Measurements from ENCODE around the gene LRIG2. TPM values are rescaled to one million over a fixed set of nuclear protein-coding genes. Genes with fewer than 3 reads are reported as not detected.
A peak's percentile ranks its signal among the peaks of the same experiment; 100 is the strongest.
"Not testable (repeated sequence)": the region's sequence is repeated elsewhere in the genome, so short reads cannot be mapped to it uniquely, and the experiment has no call there.

Gene LRIG2
- total and polyA plus RNA-seq, 9 of the 15 experiments (the other 6 are each of a cell fraction or from before 2014, with no cell fraction given) = 1.8 to 28.1 (median 11.5) TPM

DNA sequence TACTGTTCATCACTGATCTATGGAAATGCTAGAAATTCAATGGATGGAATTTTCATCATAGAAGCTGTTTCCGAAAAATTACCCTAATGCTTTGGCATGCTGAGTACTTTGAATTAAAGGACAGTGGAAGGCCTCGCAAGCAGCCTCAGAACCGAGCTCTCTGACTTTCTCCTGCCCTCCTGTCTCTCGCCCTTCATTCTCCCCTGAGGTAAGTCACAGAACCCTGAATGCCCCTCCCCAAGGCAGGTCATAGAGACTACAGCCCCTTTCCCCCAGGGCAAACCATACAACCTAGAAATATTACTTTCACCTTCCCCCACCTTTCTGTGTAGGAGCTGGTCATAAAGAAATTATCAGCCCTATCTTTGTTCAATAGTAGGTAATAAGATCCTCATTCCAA, 74.8 kb downstream of the LRIG2 start (continued):
- TF ChIP-seq ZNF408 (CRISPR knock-in tag; IDR thresholded peaks at IDR 0.05; ENCODE audit: low read depth) = no peak

- H2AFZ ChIP-seq (ENCODE audit: low read depth, low read length); H3K9ac ChIP-seq (ENCODE audit: insufficient read depth in 1 of 2, low read depth in 2 of 2, low read length in 2 of 2); H3K9me1 ChIP-seq (ENCODE audit: control insufficient read depth, insufficient read depth, low read length); POLR2A ChIA-PET; H4K20me1 ChIP-seq (replicated peaks; ENCODE audit: control insufficient read depth, insufficient read depth, low read length); H3K27ac ChIP-seq (ENCODE audit: extremely low read depth, low read depth, low read length); H3K4me2 ChIP-seq (ENCODE audit: insufficient read depth, low read length); FAIRE-seq; intact Hi-C loops (cut with micrococcal nuclease); H3K36me3 ChIP-seq (ENCODE audit: control insufficient read depth, insufficient read depth, low read length); H3K27me3 ChIP-seq (ENCODE audit: control insufficient read depth in 2 of 2, insufficient read depth in 2 of 2, low read length in 2 of 2); H3K9me3 ChIP-seq (replicated peaks; ENCODE audit: control insufficient read depth, insufficient read depth, low read depth, low read length); BruUV-seq (replicated peaks); in situ Hi-C loops (cut with MboI); H3K4me3 ChIP-seq; DNase-seq (ENCODE audit: extremely low read depth in 1 of 4, low spot score in 3 of 4); ATAC-seq; H3K79me2 ChIP-seq (ENCODE audit: control insufficient read depth, insufficient read depth, low read length); CTCF ChIA-PET (ENCODE audit: low intra/inter-chr PET ratio): not testable (repeated sequence)
- H3K4me1 ChIP-seq (replicated peaks in 1 of 2; ENCODE audit: control insufficient read depth in 2 of 2, insufficient read depth in 2 of 2, low read length in 2 of 2) = peaks cover 0 to 17% of the 10 kb centered on the region in 2 experiments; a peak in 3 of 5 replicates
- WGBS (ENCODE audit: insufficient coverage, low coverage, missing lambda C conversion rate) = 29% methylated on average over 4 of the region's 4 CpGs
Observed at GRCh38 chr1:113150494-113150893, 77.5 kb downstream of the LRIG2 start.

- H3K27me3 ChIP-seq (ENCODE audit: control insufficient read depth in 2 of 2, insufficient read depth in 2 of 2, low read length in 2 of 2) = no peaks in the 10 kb centered on the region
- DNase-seq (ENCODE audit: extremely low read depth in 1 of 4, low spot score in 3 of 4) (peak in 1 of 4 experiments; percentile 33), FAIRE-seq (peak; percentile 48), ATAC-seq (peak; percentile 72)
- CTCF ChIA-PET (ENCODE audit: low intra/inter-chr PET ratio) = no interaction called here
- no peak overlapping the region for H3K27ac ChIP-seq (ENCODE audit: extremely low read depth, low read depth, low read length)
- TF ChIP-seq NFIC (IDR thresholded peaks at IDR 0.05) = peak; percentile 80
- TF ChIP-seq, protein P1, sequence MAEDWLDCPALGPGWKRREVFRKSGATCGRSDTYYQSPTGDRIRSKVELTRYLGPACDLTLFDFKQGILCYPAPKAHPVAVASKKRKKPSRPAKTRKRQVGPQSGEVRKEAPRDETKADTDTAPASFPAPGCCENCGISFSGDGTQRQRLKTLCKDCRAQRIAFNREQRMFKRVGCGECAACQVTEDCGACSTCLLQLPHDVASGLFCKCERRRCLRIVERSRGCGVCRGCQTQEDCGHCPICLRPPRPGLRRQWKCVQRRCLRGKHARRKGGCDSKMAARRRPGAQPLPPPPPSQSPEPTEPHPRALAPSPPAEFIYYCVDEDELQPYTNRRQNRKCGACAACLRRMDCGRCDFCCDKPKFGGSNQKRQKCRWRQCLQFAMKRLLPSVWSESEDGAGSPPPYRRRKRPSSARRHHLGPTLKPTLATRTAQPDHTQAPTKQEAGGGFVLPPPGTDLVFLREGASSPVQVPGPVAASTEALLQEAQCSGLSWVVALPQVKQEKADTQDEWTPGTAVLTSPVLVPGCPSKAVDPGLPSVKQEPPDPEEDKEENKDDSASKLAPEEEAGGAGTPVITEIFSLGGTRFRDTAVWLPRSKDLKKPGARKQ (CRISPR knock-in tag; IDR thresholded peaks at IDR 0.05) = no peak
- TF ChIP-seq KAT7 (CRISPR knock-in tag; IDR thresholded peaks at IDR 0.05; ENCODE audit: borderline replicate concordance) = no peak
- no peak for TF ChIP-seq ZZZ3 (IDR thresholded peaks at IDR 0.05)
- no peaks in the 10 kb centered on the region for H4K20me1 ChIP-seq (replicated peaks; ENCODE audit: control insufficient read depth, insufficient read depth, low read length)
- no peaks in the 10 kb centered on the region for H3K79me2 ChIP-seq (ENCODE audit: control insufficient read depth, insufficient read depth, low read length)
- intact Hi-C loops (cut with micrococcal nuclease) = no loop called here
- H3K4me1 ChIP-seq (replicated peaks in 1 of 2; ENCODE audit: control insufficient read depth in 2 of 2, insufficient read depth in 2 of 2, low read length in 2 of 2) = no peaks in the 10 kb centered on the region
- H3K4me3 ChIP-seq = no peak overlapping the region
- POLR2A ChIA-PET = interaction anchor here (0.7 to 0.8 kb wide), 2 partner anchors 10 to 778 kb away, joined by 3 to 4 read pairs; no protein-coding TSS in a partner anchor
- H3K9ac ChIP-seq (ENCODE audit: insufficient read depth in 1 of 2, low read depth in 2 of 2, low read length in 2 of 2) = no peak overlapping the region
- H3K9me1 ChIP-seq (ENCODE audit: control insufficient read depth, insufficient read depth, low read length) = no peaks in the 10 kb centered on the region
- in situ Hi-C loops (cut with MboI) = no loop called here
- WGBS (ENCODE audit: insufficient coverage, low coverage, missing lambda C conversion rate) = 35% methylated on average over 5 of the region's 5 CpGs
- no TSS peak for BruUV-seq (replicated peaks)
- H2AFZ ChIP-seq (ENCODE audit: low read depth, low read length) = peak overlapping the region; percentile 8; the same call in 1 of the 2 replicates
- H3K36me3 ChIP-seq (ENCODE audit: control insufficient read depth, insufficient read depth, low read length) = no peaks in the 10 kb centered on the region
- no peak overlapping the region for H3K4me2 ChIP-seq (ENCODE audit: insufficient read depth, low read length)
- H3K9me3 ChIP-seq (replicated peaks; ENCODE audit: control insufficient read depth, insufficient read depth, low read depth, low read length) = no peaks in the 10 kb centered on the region
Observed at GRCh38 chr1:113153116-113153803, 80.3 kb downstream of the LRIG2 start.
